Forelimb muscle (tissue), 1 donor: ENCODE results near the gene SLC27A6. TPM values are rescaled to one million over a fixed set of nuclear protein-coding genes. Genes with fewer than 3 reads are reported as not detected.
"Not testable (repeated sequence)": the region's sequence is repeated elsewhere in the genome, so short reads cannot be mapped to it uniquely, and the experiment has no call there.

Source experiments
- DNase-seq: peaks from one replicate; pipeline ENCODE4 v3.0.0-alpha.2; 2013; ENCODE audit warnings: low read depth
- polyA plus RNA-seq: library from polyadenylated mRNA; unstranded; fragments of 120-200 nt; gene quantifications from one replicate; pipeline ENCODE4 v1.2.1, GENCODE V29; 2013; ENCODE audit not compliant: insufficient read length

The SLC27A6 gene
- polyA plus RNA-seq = 1.0 TPM

- DNase-seq = no peak
These were observed at the start of gene SLC27A6 for GRCh38 chr5:128965011-128965637. Gene SLC27A6, plus strand, starts transcription at chr5:128965488. Its CDS starts 650 bp downstream, at chr5:128966138.

GRCh38 chr5:128919542-128919941 lies 45.7 kb upstream of the SLC27A6 start:
- DNase-seq = no peak

- no peak for DNase-seq
These were observed 44.7 kb upstream of the SLC27A6 start for GRCh38 chr5:128920345-128921215.

- DNase-seq = no peak
These were observed 41.0 kb upstream of the SLC27A6 start for GRCh38 chr5:128924299-128924698.

GRCh38 chr5:128925973-128926372 lies 39.3 kb upstream of the SLC27A6 start:
- DNase-seq = no peak

- DNase-seq = no peak
These were observed 37.6 kb upstream of the SLC27A6 start for GRCh38 chr5:128927644-128928043.

GRCh38 chr5:128932232-128932631 lies 33.1 kb upstream of the SLC27A6 start:
- DNase-seq = not testable (repeated sequence)

- not testable (repeated sequence) for DNase-seq
These were observed 22.2 kb upstream of the SLC27A6 start for GRCh38 chr5:128943100-128943499.

- DNase-seq = no peak
These were observed 15.3 kb upstream of the SLC27A6 start for GRCh38 chr5:128949847-128950546.

- not testable (repeated sequence) for DNase-seq
These were observed 14.0 kb upstream of the SLC27A6 start for GRCh38 chr5:128951301-128951700.

- DNase-seq = no peak
These were observed 9.1 kb upstream of the SLC27A6 start for GRCh38 chr5:128956164-128956563.

GRCh38 chr5:128962211-128962610 lies 3.1 kb upstream of the SLC27A6 start:
- DNase-seq = no peak

GRCh38 chr5:128965638-128966302 lies 482 bp downstream of the SLC27A6 start:
- no peak for DNase-seq

- no peak for DNase-seq
These were observed 1.1 kb downstream of the SLC27A6 start for GRCh38 chr5:128966375-128966774.

- no peak for DNase-seq
These were observed 1.6 kb downstream of the SLC27A6 start for GRCh38 chr5:128966846-128967245.

GRCh38 chr5:128973244-128973643 lies 8.0 kb downstream of the SLC27A6 start:
- no peak for DNase-seq

- DNase-seq = no peak
These were observed 9.3 kb downstream of the SLC27A6 start for GRCh38 chr5:128974567-128974966.

- no peak for DNase-seq
These were observed 14.5 kb downstream of the SLC27A6 start for GRCh38 chr5:128979761-128980160.

GRCh38 chr5:128980917-128981316 lies 15.6 kb downstream of the SLC27A6 start:
- DNase-seq = no peak

- no peak for DNase-seq
These were observed 19.2 kb downstream of the SLC27A6 start for GRCh38 chr5:128984480-128984879.

- no peak for DNase-seq
These were observed 23.2 kb downstream of the SLC27A6 start for GRCh38 chr5:128988476-128988875.
